Dermis microvascular lymphatic vessel endothelial cell (primary cell): ENCODE results near the gene AASS. TPM values are rescaled to one million over a fixed set of nuclear protein-coding genes. Genes with fewer than 3 reads are reported as not detected.

Experiments
- DNase-seq, 2 donors: peaks; one replicate each; pipeline versions ENCODE4 v3.0.0 to v3.0.0-alpha.2; 2010; ENCODE audit warnings: low read depth in 2 of 2
- total RNA-seq: library from RNA; depleted of rRNA; stranded (reverse); fragments of >200 nt; gene quantifications from 2 replicates; pipeline ENCODE4 v1.2.1, GENCODE V29; 2014

AASS gene
- total RNA-seq, 1 donor from 2014 or later, result 19.0 TPM

DNA sequence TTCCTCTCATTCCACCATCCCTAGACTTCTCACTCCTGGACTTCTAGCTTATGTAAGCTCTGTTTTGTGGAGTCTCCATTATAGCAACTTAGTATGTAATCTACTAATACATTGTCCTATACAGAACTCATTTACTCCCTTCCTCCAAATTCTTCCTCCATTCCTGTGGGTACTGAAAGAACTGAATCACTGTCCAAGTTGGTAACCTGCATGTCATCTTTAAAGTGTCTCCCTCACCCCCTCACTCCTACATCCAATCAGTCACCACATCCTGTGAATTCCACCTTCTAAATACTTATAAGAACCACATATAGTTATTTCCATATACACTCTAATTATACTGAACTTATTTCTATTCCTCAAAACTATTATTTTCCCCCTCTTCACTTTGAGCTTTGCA lies 20.3 kb downstream of the AASS start:
- DNase-seq, result no peak

DNA sequence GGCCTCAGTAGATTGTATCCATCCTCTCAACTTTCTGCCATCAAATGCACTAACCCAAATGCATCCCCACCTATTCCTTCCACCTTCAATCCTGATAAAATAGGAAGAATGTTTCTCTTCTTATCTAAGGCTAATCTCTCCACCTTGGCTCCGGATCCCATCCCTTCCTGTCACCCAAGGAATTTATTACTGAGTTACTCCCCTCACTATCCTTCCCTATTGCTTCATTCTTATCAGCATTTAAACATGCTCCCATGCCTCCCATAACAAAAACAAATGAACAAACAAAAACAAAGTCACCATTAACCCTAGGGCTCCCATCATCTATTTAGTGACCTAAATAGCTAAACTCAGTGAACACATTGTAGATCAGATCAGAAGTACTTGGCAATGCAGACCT lies 25.3 kb downstream of the AASS start:
- DNase-seq, result no peak

DNA sequence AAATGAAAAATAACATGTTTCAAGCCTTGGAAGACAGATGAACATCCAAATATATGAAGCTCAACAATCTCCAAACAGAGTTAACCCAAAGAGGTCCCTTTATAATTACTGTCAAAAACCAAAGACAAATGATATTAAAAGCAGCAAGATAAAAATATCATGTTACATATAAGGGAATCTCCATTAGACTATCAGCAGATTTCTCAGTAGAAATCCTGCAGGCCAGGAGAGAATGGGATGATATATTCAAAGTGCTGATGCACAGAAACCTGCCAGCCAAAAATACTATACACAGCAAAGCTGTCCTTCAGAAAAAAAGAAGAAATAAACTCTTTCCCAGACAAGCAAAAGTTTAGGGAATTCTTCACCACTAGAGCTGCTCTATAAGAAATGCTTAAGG lies 41.0 kb downstream of the AASS start:
- no peak for DNase-seq

DNA sequence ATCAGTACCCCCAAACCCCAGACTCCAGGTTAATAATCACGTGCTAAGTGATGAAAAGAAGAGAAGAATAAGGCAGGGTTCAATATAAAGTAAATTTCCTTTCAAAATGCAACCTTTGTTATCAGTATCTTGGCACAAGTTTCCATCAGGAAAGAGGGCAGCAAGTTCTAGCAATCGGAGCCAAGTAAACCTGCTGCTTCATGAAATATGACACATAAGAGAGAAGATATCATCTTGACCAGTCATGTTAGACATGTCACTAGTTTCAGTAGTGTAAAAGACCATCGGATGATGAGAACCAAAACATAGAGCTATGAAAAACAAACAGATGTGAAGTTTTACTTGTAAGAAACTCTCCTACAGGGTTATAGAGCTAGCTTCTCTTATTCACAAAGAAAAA lies 44.0 kb downstream of the AASS start:
- DNase-seq, result peak; percentile 15 to 79

DNA sequence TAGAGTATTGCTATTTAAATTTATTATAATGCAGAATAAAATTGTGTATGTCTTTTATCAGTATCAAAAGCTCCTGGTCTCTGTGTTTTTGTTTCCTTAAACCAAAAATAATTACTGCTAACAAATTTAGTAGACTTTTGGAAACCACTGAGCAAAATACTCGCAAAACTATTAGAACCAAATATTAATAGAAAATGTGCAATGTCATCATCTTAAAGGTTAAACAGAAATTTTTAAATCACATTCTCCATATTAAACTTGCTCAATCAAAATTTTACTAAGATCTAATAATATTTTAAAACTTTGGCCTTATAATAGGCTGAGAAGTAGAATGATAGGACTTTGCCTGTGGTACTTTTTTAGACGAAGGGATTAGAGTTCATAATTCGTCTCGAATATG lies 48.4 kb downstream of the AASS start:
- no peak for DNase-seq

DNA sequence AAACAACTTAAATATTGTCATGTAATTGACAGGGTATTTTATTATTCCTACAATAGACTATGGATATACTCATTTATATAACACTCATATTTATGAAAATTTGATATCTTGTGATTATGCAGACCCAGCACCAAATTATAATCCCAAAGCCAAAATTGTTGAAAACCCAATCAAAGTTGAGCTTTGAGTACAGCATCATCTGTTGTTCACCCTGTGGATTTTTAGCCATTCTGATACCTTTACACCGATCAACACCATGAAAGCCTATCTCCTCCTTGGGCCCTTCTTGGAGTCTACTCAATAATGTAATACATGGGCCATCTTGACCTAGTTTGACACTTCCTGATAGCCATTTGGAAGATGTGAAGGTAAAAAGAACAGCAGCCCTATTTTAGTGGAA lies 49.5 kb downstream of the AASS start:
- no peak for DNase-seq

DNA sequence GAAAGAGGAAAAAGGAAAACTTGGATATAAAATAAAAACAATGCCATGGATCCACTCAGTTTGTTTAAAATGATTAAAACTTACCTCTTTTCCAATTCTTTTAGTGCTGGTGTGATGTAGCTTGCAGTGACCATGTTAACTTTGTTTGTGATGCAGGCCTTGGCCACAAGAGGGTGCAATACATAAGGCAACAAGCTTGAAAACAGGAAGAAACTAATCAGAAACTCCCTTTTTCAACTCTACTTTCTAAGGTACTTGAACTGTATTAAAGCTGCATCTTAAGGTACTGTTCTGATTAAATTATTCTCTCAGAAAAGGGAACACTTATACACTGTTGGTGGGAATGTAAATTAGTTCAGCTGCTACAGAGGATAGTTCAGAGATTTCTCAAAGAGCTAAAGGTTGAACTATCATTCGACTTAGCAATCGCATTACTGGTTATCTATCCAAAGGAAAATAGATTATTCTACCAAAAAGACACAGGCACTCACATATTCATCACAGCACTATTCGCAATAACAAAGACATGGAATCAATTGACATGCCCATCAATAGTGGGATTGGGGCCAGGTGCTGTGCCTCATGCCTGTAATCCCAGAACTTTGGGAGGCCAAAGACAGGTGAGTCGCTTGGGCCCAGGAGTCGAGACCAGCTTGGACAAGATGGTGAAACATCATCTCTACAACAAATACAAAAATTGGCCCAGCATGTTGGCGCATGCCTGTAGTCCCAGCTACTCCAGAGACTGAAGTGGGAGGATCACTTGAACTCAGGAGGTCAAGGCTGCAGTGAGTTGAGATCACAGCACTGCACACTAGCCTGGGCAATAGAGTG lies 50.9 kb downstream of the AASS start:
- peak; percentile 72 to 81 for DNase-seq

DNA sequence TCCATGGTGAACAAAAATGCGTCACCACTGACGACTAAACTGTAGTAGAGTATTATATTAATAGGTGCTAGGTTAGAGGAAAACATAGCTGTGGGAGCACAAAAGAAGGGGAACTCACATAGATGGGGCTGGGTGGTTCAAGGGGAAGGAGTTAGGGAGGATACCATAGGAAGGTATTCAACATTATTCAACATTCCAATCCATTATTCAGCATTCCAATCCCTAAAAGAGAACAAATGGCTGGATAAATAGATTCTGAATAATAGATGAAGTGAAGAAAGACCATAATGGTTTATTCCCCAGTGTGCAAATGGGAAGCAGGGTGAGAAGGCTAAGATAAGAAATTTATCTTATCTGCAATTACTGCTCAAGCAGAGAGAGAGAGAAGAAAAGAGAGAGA lies 61.4 kb downstream of the AASS start:
- DNase-seq, result no peak

DNA sequence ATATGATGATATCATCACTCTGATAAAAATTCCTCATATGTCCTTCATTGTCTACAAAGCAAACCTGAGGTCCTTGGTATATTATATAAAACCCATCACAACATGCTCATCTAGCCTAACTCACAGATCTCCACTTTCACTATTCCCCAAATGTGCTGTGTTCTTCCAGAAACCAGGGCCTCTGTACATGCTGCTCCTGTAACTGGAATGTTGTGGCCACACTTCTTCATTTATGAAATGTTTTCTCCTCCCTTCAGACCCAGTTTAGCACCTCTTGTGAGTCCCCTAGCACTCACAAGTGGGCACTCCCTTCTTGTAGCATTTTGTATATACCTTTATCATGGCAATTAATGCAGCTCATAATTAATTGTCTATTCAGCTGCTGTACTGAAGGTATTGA lies 61.9 kb downstream of the AASS start:
- no peak for DNase-seq

DNA sequence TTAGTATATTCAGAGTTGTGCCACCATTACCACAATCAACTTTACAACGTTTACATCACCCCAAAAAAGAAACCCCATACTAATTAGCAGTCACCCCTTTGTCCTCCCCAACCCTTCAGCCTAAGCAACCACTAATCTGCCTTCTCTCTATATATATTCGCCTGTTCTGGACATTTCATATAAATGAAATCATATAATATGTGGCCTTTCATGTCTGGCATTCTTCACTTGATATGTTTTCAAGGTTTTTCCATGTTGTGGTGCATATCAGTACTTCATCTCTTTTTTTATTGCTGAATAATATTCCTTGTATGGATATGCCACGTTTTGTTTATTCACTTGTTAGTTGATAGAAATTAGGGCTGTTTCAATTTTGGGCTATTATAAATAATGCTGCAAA lies 70.4 kb downstream of the AASS start:
- no peak for DNase-seq

DNA sequence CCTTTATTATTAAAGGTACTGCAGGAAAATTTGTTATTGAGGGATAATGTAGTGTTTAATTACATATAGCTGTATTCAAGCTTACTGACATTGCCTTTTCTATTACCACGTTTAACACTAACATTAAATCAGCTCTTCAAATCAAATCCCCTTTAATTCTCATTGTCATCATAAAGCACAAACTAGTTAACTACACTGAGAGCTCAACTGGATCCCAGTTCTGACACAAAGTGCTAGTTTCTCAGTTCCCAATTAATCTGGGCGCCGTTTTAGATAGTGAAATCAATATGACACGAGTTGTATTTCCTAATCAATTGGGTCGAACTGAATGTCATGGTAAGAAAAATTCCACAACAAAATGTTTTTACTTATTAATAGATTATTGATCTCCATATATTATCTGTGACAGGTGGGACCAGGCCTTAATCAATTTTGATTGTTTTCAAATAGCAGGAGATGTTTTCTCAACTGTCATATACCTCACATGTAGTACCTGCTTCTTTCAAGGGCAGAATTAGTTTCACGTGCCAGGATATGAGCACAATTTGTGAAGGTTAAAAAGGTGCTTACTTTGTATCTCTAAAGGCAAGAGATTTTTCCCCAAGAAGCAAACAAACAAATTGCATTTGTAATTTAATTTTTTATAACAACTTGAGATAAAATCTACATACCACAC lies 71.0 kb downstream of the AASS start:
- DNase-seq, result no peak

DNA sequence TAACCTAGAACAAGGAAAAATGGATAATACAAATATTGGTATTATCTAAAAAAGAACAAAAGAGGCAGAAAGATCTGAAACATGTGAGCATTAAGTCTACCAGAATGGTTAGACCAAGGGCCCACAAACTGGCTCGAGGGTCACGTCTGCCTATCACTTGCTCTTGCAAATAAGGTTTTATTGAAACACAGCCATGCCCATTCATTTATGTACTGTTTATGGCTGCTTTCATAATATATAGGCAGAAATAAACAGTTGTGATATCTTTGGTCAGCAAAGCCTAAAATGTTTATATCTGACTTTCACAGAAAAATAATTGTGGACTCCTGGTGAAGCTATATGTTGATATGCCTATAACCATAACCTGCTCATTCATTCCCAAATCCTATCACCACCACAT lies 71.8 kb downstream of the AASS start:
- no peak for DNase-seq

DNA sequence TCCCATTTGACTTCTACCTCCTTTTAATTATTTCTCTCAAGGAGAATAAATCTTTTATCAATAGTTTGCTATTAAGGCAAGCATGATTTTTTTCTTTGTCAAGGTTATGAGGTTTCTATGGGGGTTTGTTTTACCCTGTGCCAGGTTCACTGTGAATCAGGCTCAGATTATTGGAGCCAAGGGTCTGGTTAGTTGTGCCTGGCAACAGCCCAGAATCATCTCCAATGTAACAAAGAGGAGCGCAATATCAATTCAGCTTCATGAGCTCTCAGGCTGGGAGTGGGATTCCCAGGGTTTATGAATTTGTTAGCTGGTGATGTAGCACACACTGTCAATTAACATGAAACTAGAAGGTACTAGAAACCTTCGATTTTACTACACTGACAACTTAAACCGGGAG lies 73.2 kb downstream of the AASS start:
- DNase-seq, result no peak

DNA sequence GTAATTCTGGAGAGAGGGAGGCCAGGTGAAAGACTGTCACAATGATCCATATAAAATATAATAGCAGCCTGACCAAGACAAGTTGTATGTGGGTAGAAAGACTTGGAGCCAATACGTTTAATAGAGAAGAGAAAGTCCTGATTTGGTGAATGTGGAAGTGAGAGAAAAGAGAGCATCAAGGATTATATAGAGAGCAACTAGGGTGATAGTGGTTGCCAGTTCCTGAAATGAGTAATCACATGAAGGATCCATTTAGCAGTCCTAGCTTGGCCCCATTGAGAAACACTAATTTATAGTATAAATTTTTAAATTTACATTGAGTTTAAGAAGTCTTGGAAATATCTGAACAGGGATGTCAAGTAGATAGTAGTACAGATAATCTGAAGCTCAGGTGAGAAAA lies 74.0 kb downstream of the AASS start:
- DNase-seq, result no peak

DNA sequence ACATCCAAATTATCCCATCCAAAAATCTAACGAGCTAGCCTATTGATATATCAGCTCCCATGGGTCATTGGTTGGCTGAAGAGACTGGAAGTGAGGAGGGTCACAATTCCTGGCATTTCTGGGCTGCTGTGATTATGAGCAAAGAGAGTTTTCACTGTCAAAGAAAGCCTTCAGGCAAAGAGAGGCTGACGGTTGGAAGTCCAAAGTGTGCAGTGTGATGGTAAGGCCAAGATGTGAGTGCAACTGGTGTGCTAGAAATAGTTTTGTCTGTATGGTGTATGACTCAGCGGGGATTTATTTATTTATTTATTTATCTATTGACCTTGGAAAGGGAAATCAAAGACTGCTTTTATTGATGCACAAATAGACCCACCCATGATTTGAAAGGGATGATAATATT lies 75.0 kb downstream of the AASS start:
- no peak for DNase-seq

DNA sequence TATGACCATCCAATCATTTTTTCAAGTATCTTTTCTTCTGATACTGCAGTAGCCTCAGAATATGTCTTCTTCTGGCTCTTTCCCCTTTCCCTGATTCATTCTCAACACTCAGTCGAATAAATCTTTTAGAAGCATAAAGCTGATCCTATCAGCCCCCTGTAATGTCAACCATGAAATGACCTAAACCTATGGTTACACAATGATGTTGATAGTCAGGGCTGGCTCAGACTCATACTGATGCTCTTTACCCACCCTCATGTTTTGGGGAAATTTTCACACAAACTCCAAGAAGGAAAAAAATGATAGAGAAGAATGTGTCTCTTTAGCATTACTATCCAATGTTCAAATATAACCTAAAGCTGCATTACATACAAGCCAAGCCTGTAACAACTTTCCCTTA lies 76.0 kb downstream of the AASS start:
- DNase-seq, result no peak

DNA sequence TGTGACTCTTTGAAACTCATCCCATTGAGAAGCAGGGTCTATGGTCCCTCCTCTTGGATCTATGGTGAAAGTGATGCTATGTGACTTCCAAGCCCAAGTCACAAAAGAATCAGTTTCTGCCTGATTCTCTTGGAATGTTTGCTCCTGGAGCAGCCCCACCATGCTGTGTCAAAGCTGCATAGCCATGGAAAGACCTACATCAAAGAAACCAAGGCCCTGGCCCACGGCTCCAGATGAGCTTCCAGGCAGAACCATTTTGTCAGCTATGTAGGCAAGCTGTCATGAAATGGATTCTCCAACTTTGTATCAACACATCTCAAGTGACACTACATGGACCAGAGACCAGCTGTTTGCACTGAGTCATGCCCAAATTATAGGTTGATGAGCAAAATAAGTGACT lies 77.0 kb downstream of the AASS start:
- DNase-seq, result no peak

DNA sequence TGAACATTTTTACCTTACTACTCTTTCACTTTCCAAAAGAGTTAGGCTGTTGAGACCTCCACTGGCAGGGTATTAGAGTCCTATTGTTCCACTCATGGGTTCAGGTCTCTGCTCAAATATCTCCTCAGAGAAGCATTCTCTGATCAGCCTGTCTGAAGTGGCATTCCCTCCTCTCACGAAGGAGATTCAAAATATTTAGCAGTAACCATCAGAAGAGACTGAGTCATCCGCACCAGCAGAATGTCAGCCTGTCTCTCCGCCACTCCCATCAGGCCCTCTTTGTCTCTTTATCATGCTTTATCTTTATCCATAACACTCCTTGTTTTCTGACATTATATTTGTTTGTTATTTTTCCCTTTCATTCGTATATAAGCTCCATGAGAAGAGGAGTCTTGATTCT lies 79.1 kb downstream of the AASS start:
- no peak for DNase-seq

DNA sequence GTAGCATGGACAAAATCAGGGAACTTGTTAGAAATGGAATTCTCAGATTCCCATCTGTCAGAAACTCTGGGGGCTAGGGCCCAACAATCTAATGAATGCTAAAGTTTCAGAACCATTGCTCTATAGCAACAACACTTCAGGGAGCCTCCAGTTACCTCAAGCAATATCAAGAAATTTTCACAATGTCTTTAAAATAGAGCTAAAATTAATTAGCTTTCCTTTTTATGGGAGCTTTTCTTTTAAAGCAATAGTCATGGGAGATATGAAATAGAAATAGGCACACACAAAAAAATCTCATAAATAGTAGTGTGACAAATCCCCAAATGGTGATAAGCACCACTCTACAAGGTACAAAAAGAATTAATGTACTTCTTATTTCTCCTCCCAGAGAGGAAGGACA lies 80.9 kb downstream of the AASS start:
- DNase-seq, result no peak

DNA sequence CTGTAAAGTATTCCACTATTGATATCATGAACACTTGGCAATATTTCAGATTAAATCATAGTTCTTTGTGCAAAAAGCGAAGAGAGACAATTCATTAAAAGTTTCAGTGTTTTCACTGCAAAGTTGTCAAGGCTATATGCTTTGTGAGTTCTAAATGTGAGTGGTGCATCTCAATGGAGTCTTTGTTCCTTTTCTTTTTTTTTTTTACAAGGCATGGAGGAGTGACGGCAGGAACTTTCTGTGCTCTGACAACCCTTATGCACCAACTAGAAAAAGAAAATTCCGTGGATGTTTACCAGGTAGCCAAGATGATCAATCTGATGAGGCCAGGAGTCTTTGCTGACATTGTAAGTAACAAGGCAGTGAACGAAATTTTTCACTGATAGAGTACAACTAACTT lies 84.5 kb downstream of the AASS start:
- no peak for DNase-seq

DNA sequence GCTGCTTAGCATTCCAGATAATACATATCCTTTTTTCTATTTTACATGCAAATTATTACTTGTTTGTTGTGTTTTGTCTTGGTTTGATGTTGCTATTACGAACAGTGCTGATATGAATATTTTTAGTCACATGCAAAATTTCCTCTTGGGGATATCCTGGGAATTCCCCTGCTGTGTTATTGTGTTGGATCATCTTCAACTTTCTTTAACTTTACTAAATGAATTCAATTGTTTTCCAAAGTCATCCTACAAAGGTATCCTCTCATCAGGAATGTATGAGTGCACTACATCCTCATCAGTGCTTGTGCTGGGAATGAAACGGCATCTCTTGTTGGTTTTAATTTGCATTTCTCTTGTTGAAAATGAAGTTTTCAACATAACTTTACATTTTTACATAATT lies 87.1 kb downstream of the AASS start:
- peak; percentile 54 to 58 for DNase-seq

DNA sequence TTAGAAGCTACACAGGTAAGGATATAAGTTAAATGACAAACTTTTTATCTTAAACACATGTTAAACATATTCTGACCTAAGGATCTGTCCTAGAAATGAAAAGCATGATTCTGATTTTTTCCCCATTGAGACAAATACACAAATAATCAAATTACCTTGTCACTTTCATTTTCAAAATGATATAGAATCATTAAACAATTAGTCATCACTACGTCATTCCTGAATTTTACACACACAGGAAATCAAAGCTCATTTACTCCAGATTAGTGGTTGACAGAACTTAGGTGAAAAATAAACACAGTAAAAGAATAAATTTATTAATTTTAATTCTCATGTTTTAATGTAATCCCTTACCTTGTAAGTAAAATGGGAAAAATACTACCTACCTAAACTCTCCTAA lies 89.0 kb downstream of the AASS start:
- no peak for DNase-seq

DNA sequence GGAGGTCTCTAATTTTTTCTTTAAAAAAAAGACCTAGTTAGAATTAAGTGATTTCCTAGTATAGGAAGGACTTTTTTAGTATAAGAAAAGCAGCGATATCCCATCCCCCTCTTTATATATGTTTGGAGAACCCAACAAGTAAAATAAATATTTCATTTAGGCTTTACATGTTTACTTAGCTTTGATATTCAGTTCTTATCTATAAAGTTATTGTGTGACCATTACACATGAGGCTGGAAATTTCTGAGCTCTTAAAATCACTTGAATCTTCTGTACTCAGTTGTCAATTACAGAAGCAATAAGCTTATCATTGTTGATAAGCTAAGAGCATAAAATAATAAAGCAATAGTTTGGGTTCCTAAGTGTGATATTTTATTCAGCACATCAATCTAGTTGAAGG lies 89.7 kb downstream of the AASS start:
- DNase-seq, result no peak
